Brain microvascular endothelial cell (primary cell): Measurements from ENCODE around the gene HAUS3.
A peak's percentile ranks its signal among the peaks of the same experiment; 100 is the strongest.

ENCODE experiments used
- DNase-seq: peaks from one replicate; pipeline ENCODE4 v3.0.0-alpha.2; 2020
- H3K27ac ChIP-seq: fragments of 250-450 bp; sonication (Bioruptor Pico); 2 replicates; pipeline ENCODE4 v1.5.1; 2020; ENCODE audit warnings: mild to moderate bottlenecking, moderate library complexity
- H3K27me3 ChIP-seq: fragments of 250-450 bp; sonication (Bioruptor Pico); replicated peaks from 2 replicates; pipeline ENCODE4 v1.5.1; 2020; ENCODE audit warnings: mild to moderate bottlenecking
- H3K36me3 ChIP-seq: fragments of 250-450 bp; sonication (Bioruptor Pico); replicated peaks from 2 replicates; pipeline ENCODE4 v1.5.1; 2020; ENCODE audit warnings: mild to moderate bottlenecking
- H3K4me3 ChIP-seq: 2 replicates; pipeline ENCODE4 v1.5.1; 2011; ENCODE audit warnings: low read depth, mild to moderate bottlenecking, control low read depth, low read length, moderate library complexity
- CTCF ChIP-seq: IDR thresholded peaks from 2 replicates; pipeline ENCODE4 v1.5.1; 2011; ENCODE audit warnings: low read depth, mild to moderate bottlenecking, moderate library complexity, low read length, control low read depth, inconsistent platforms; ENCODE audit errors: missing control alignments
- in situ Hi-C: cut with HindIII; loops from 2 replicates; pipeline ENCODE4 v1.10.0; 2017; ENCODE audit warnings: low sequenced_read_pairs, low pct_ligation_motif_present

Gene HAUS3

GRCh38 chr4:2284161-2284933 is 42.4 kb upstream of the HAUS3 start:
- no peaks in the 10 kb centered on the region for H3K36me3 ChIP-seq
- no peak overlapping the region for H3K27ac ChIP-seq
- H3K27me3 ChIP-seq: no peaks in the 10 kb centered on the region
- no peak overlapping the region for H3K4me3 ChIP-seq
- in situ Hi-C loops: no loop called here
- TF ChIP-seq CTCF: no peak
- DNase-seq: no peak

GRCh38 chr4:2283199-2283711 is 41.3 kb upstream of the HAUS3 start:
- Histone ChIP-seq H3K27ac (no peak overlapping the region), H3K27me3 (no peaks in the 10 kb centered on the region), H3K36me3 (no peaks in the 10 kb centered on the region), H3K4me3 (no peak overlapping the region)
- in situ Hi-C loops: no loop called here
- TF ChIP-seq CTCF: no peak
- no peak for DNase-seq

GRCh38 chr4:2281575-2282343 is 39.8 kb upstream of the HAUS3 start:
- no peak for DNase-seq
- no peak overlapping the region for H3K27ac ChIP-seq
- TF ChIP-seq CTCF: peak; percentile 35

GRCh38 chr4:2280531-2281300 is 38.8 kb upstream of the HAUS3 start:
- TF ChIP-seq CTCF: peak; percentile 28

More at GRCh38 chr4:2281575-2282343, 39.8 kb upstream of the HAUS3 start:
- H3K27me3 ChIP-seq: no peaks in the 10 kb centered on the region
- H3K4me3 ChIP-seq: no peak overlapping the region
- in situ Hi-C loops: no loop called here
- H3K36me3 ChIP-seq: no peaks in the 10 kb centered on the region

GRCh38 chr4:2277956-2278355 is 36.0 kb upstream of the HAUS3 start:
- in situ Hi-C loops: no loop called here
- Histone ChIP-seq H3K4me3 (no peak overlapping the region), H3K36me3 (no peaks in the 10 kb centered on the region), H3K27me3 (no peaks in the 10 kb centered on the region), H3K27ac (no peak overlapping the region)
- no peak for DNase-seq
- no peak for TF ChIP-seq CTCF

More at GRCh38 chr4:2280531-2281300, 38.8 kb upstream of the HAUS3 start:
- Histone ChIP-seq H3K4me3 (no peak overlapping the region), H3K36me3 (no peaks in the 10 kb centered on the region), H3K27ac (no peak overlapping the region), H3K27me3 (no peaks in the 10 kb centered on the region)
- in situ Hi-C loops: no loop called here
- DNase-seq: no peak
